IMR-90 (cell line): ENCODE data around the gene PAAF1. TPM values are rescaled to one million over a fixed set of nuclear protein-coding genes. Genes with fewer than 3 reads are reported as not detected.

ENCODE experiments used
- ATAC-seq: fragments of 200-7000 bp; cut with Tn5 transposase; 2 replicates; pipeline ENCODE4 v1.9.1; 2020; ENCODE audit warnings: low read depth, mild to moderate bottlenecking, moderate library complexity
- BruUV-seq: library from RNA; stranded (reverse); fragments of 400-500 nt; replicated peaks from 2 replicates; lab custom pipeline; 2021; lab: Mats Ljungman, UMichigan
- CTCF ChIA-PET: fragments of 300-600 bp; formaldehyde crosslinking; extraction: SDS; loops from one replicate; lab custom pipeline; 2021; ENCODE audit warnings: antibody characterized with exemption; lab: Yijun Ruan, JAX
- POLR2A ChIA-PET: fragments of 300-600 bp; sonication (Branson Sonifier 250); formaldehyde crosslinking; loops from one replicate; lab custom pipeline; 2022; ENCODE audit warnings: antibody characterized with exemption; ENCODE audit not compliant: unreplicated experiment; lab: Charles Lee
- DNase-seq: peaks from one replicate; pipeline ENCODE4 v3.0.0; 2013
- H2AFZ ChIP-seq: replicated peaks from 2 replicates; pipeline ENCODE3; 2013; ENCODE audit warnings: low read length, mild to moderate bottlenecking; ENCODE audit not compliant: poor library complexity
- H2AK5ac ChIP-seq: 2 replicates; pipeline ENCODE4 v1.6.1; 2013; ENCODE audit warnings: low read depth, low read length, inconsistent platforms
- H2AK9ac ChIP-seq: replicated peaks from 2 replicates; pipeline ENCODE3; 2013; ENCODE audit warnings: mild to moderate bottlenecking, low read depth, low read length, moderate library complexity; ENCODE audit not compliant: poor library complexity
- H2BK120ac ChIP-seq: 2 replicates; pipeline ENCODE4 v1.6.1; 2013; ENCODE audit warnings: low read depth, low read length, inconsistent platforms
- H2BK15ac ChIP-seq: 3 replicates; pipeline ENCODE4 v1.6.1; 2013; ENCODE audit warnings: low read depth, low read length, inconsistent platforms
- H2BK20ac ChIP-seq: 2 replicates; pipeline ENCODE4 v1.6.1; 2013; ENCODE audit warnings: low read depth, mild to moderate bottlenecking, inconsistent platforms, low read length, moderate library complexity
- H2BK5ac ChIP-seq: 2 replicates; pipeline ENCODE4 v1.6.1; 2013; ENCODE audit warnings: mild to moderate bottlenecking, low read depth, low read length, inconsistent platforms; ENCODE audit not compliant: poor library complexity, severe bottlenecking
- H3K14ac ChIP-seq: replicated peaks from 2 replicates; pipeline ENCODE4 v1.6.1; 2013; ENCODE audit warnings: low read depth, low read length, inconsistent platforms
- H3K18ac ChIP-seq: 2 replicates; pipeline ENCODE4 v1.6.1; 2013; ENCODE audit warnings: low read depth, low read length, control low read depth
- H3K23ac ChIP-seq: 2 replicates; pipeline ENCODE4 v1.6.1; 2013; ENCODE audit warnings: low read depth, low read length, inconsistent platforms
- H3K27ac ChIP-seq: 2 replicates; pipeline ENCODE4 v1.5.1; 2013; ENCODE audit warnings: mild to moderate bottlenecking, control low read depth, low read length; ENCODE audit not compliant: insufficient read depth
- H3K27me3 ChIP-seq: 2 replicates; pipeline ENCODE4 v1.6.1; 2013; ENCODE audit warnings: low read length; ENCODE audit not compliant: control insufficient read depth, insufficient read depth
- H3K36me3 ChIP-seq: 2 replicates; pipeline ENCODE4 v1.6.1; 2013; ENCODE audit warnings: low read length, mixed read lengths; ENCODE audit not compliant: control insufficient read depth, insufficient read depth
- H3K4ac ChIP-seq: 2 replicates; pipeline ENCODE4 v1.6.1; 2013; ENCODE audit warnings: low read depth, low read length, inconsistent platforms
- H3K4me1 ChIP-seq: 2 replicates; pipeline ENCODE4 v1.6.1; 2013; ENCODE audit warnings: low read length, mixed read lengths; ENCODE audit not compliant: control insufficient read depth, insufficient read depth
- H3K4me2 ChIP-seq: 2 replicates; pipeline ENCODE4 v1.6.1; 2013; ENCODE audit warnings: low read depth, mild to moderate bottlenecking, control low read depth, low read length, moderate library complexity
- H3K4me3 ChIP-seq: 2 replicates; pipeline ENCODE4 v1.5.1; 2013; ENCODE audit warnings: low read depth, mild to moderate bottlenecking, control low read depth, low read length, moderate library complexity; ENCODE audit not compliant: insufficient read depth
- H3K56ac ChIP-seq: 2 replicates; pipeline ENCODE4 v1.6.1; 2013; ENCODE audit warnings: low read length, inconsistent platforms; ENCODE audit not compliant: insufficient read depth; ENCODE audit errors: extremely low read depth
- H3K79me1 ChIP-seq, 2 experiments: 2 replicates each; pipeline ENCODE4 v1.6.1; 2013; ENCODE audit warnings: low read length in 2 of 2, inconsistent platforms in 1 of 2, low read depth in 1 of 2
- H3K9ac ChIP-seq: 2 replicates; pipeline ENCODE4 v1.6.1; 2013; ENCODE audit warnings: low read depth, low read length, control low read depth
- H3K9me1 ChIP-seq: 2 replicates; pipeline ENCODE4 v1.6.1; 2013; ENCODE audit warnings: low read length, inconsistent platforms; ENCODE audit not compliant: insufficient read depth
- H3K9me3 ChIP-seq: 2 replicates; pipeline ENCODE4 v1.6.1; 2013; ENCODE audit warnings: low read length; ENCODE audit not compliant: control insufficient read depth, insufficient read depth
- H4K20me1 ChIP-seq: 2 replicates; pipeline ENCODE4 v1.6.1; 2013; ENCODE audit warnings: low read length, inconsistent platforms; ENCODE audit not compliant: insufficient read depth
- H4K5ac ChIP-seq: 2 replicates; pipeline ENCODE4 v1.6.1; 2013; ENCODE audit warnings: mild to moderate bottlenecking, low read depth, low read length, control low read depth
- H4K8ac ChIP-seq, 2 experiments: 2 replicates each; pipeline ENCODE4 v1.6.1; 2013; ENCODE audit warnings: low read depth in 2 of 2, low read length in 2 of 2, control low read depth in 1 of 2, inconsistent platforms in 1 of 2
- H4K91ac ChIP-seq: 2 replicates; pipeline ENCODE4 v1.6.1; 2013; ENCODE audit warnings: low read depth, low read length, inconsistent platforms; ENCODE audit not compliant: insufficient read depth
- BHLHE40 ChIP-seq: fragments of 150-350 bp; IDR thresholded peaks from 2 replicates; pipeline ENCODE4 v1.6.1; 2016; ENCODE audit warnings: mild to moderate bottlenecking, low read depth, low read length
- CEBPB ChIP-seq: IDR thresholded peaks from 2 replicates; pipeline ENCODE4 v1.6.1; 2012; ENCODE audit warnings: low read depth, low read length, improper control_type of control experiment
- CHD1 ChIP-seq: IDR thresholded peaks from 2 replicates; pipeline ENCODE4 v1.6.1; 2012; ENCODE audit warnings: low read depth, low read length, improper control_type of control experiment
- FOS ChIP-seq: fragments of 150-350 bp; IDR thresholded peaks from 2 replicates; pipeline ENCODE4 v1.6.1; 2016; ENCODE audit warnings: low read depth, low read length
- MAFK ChIP-seq: IDR thresholded peaks from 2 replicates; pipeline ENCODE4 v1.6.1; 2012; ENCODE audit warnings: low read depth, low read length, improper control_type of control experiment
- MAZ ChIP-seq: IDR thresholded peaks from 2 replicates; pipeline ENCODE4 v1.6.1; 2012; ENCODE audit warnings: low read depth, mild to moderate bottlenecking, low read length, improper control_type of control experiment, moderate library complexity, borderline replicate concordance
- MXI1 ChIP-seq: IDR thresholded peaks from 2 replicates; pipeline ENCODE4 v1.6.1; 2012; ENCODE audit warnings: low read depth, mild to moderate bottlenecking, low read length, moderate library complexity, borderline replicate concordance
- NFE2L2 ChIP-seq: fragments of 150-350 bp; IDR thresholded peaks from 2 replicates; pipeline ENCODE4 v1.6.1; 2016; ENCODE audit warnings: low read depth, mild to moderate bottlenecking, low read length
- POLR2A ChIP-seq: IDR thresholded peaks from 2 replicates; pipeline ENCODE4 v1.6.1; 2012; ENCODE audit warnings: mild to moderate bottlenecking, low read depth, low read length
- RAD21 ChIP-seq: IDR thresholded peaks from 2 replicates; pipeline ENCODE4 v1.6.1; 2012; ENCODE audit warnings: low read length, improper control_type of control experiment
- RCOR1 ChIP-seq: IDR thresholded peaks from 2 replicates; pipeline ENCODE4 v1.6.1; 2012; ENCODE audit warnings: mild to moderate bottlenecking, low read length, improper control_type of control experiment; ENCODE audit not compliant: insufficient replicate concordance
- RFX5 ChIP-seq: IDR thresholded peaks from 2 replicates; pipeline ENCODE4 v1.8.0; 2012; ENCODE audit warnings: low read depth, mild to moderate bottlenecking, low read length, moderate library complexity
- SMC3 ChIP-seq: fragments of 150-350 bp; IDR thresholded peaks from 2 replicates; pipeline ENCODE4 v1.6.1; 2016; ENCODE audit warnings: low read depth, mild to moderate bottlenecking, antibody characterized with exemption, low read length, moderate library complexity
- WGBS, 2 experiments: methylation state at CpG; one replicate each; pipeline versions ENCODE4 v1.1.5 to v1.1.7; 2013; ENCODE audit warnings: missing lambda C conversion rate in 2 of 2; ENCODE audit not compliant: insufficient read length in 1 of 2; ENCODE audit errors: extremely low coverage in 2 of 2; 5-methylcytosine and 5-hydroxymethylcytosine counted together
- dilution Hi-C: fragments of 300-500 bp; cut with HindIII; formaldehyde crosslinking; loops from one replicate; pipeline ENCODE4 v1.14.3; 2018; ENCODE audit warnings: low sequenced_read_pairs; ENCODE audit not compliant: unreplicated experiment
- in situ Hi-C: fragments of 300-500 bp; cut with MboI; formaldehyde crosslinking; loops from 3 replicates; pipeline ENCODE4 v1.14.3; 2019; ENCODE audit warnings: low sequenced_read_pairs, inconsistent platforms, mixed read lengths
- intact Hi-C: fragments of 100-400 bp; cut with micrococcal nuclease; formaldehyde crosslinking; loops from 2 replicates; pipeline ENCODE4 v1.10.0; 2022
- polyA plus RNA-seq, 3 experiments: library from polyadenylated mRNA; depleted of rRNA; stranded (reverse); fragments of >200 nt; gene quantifications; 2 replicates each; pipeline ENCODE4 v1.2.3, GENCODE V29; 2012; ENCODE audit warnings: low replicate concordance in 1 of 3
- total RNA-seq: library from RNA; depleted of rRNA; stranded (reverse); fragments of >200 nt; gene quantifications from 2 replicates; pipeline ENCODE4 v1.2.3, GENCODE V29; 2012
- TF ChIP-seq, protein P1 (sequence below): conservative IDR thresholded peaks from 2 replicates; pipeline ENCODE4 v1.5.1; 2012; ENCODE audit warnings: mild to moderate bottlenecking, low read depth, low read length, improper control_type of control experiment
- TF ChIP-seq, protein P2 (sequence below): fragments of 150-350 bp; IDR thresholded peaks from 2 replicates; pipeline ENCODE4 v1.6.1; 2017; ENCODE audit warnings: mild to moderate bottlenecking, antibody characterized with exemption, low read length, low read depth
- TF ChIP-seq, protein P3 (sequence below): fragments of 150-350 bp; IDR thresholded peaks from 2 replicates; pipeline ENCODE4 v1.6.1; 2016; ENCODE audit warnings: low read depth, mild to moderate bottlenecking, low read length, moderate library complexity, borderline replicate concordance

The PAAF1 gene
- total and polyA plus RNA-seq, 2 of the 4 experiments (the other 2 are of a cell fraction): 15.1 to 16.4 TPM

DNA sequence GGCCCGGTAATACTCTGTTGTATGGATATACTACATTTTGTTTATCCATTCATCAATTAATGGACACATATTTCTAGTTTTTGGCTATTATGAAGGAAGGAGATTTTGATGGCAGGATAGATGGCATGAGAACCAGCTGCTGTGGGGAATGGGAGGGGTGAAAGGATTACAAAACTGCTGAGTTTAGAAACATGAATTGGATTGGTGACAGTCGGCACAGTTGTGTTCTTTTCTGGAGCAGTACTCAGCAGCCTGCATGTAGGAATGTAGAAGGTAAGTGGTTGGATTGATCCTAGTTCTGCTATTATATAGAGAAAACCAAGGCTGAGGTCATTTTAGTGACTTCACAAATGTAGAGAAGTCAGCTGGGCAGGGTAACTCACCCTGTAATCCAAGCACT, 7.1 kb downstream of the PAAF1 start:
- ChIA-PET CTCF (no interaction called here), POLR2A (no interaction called here)
- no peak for TF ChIP-seq CHD1
- TF ChIP-seq NFE2L2: no peak
- TF ChIP-seq, protein P1, sequence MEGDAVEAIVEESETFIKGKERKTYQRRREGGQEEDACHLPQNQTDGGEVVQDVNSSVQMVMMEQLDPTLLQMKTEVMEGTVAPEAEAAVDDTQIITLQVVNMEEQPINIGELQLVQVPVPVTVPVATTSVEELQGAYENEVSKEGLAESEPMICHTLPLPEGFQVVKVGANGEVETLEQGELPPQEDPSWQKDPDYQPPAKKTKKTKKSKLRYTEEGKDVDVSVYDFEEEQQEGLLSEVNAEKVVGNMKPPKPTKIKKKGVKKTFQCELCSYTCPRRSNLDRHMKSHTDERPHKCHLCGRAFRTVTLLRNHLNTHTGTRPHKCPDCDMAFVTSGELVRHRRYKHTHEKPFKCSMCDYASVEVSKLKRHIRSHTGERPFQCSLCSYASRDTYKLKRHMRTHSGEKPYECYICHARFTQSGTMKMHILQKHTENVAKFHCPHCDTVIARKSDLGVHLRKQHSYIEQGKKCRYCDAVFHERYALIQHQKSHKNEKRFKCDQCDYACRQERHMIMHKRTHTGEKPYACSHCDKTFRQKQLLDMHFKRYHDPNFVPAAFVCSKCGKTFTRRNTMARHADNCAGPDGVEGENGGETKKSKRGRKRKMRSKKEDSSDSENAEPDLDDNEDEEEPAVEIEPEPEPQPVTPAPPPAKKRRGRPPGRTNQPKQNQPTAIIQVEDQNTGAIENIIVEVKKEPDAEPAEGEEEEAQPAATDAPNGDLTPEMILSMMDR: no peak
- TF ChIP-seq BHLHE40: no peak
- no peak for TF ChIP-seq MXI1
- TF ChIP-seq RFX5: no peak
- no peak for TF ChIP-seq FOS
- TF ChIP-seq RCOR1: no peak
- no peak for TF ChIP-seq SMC3
- TF ChIP-seq RAD21: no peak
- TF ChIP-seq, protein P2, sequence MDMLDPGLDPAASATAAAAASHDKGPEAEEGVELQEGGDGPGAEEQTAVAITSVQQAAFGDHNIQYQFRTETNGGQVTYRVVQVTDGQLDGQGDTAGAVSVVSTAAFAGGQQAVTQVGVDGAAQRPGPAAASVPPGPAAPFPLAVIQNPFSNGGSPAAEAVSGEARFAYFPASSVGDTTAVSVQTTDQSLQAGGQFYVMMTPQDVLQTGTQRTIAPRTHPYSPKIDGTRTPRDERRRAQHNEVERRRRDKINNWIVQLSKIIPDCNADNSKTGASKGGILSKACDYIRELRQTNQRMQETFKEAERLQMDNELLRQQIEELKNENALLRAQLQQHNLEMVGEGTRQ: no peak
- no peak for TF ChIP-seq MAFK
- TF ChIP-seq MAZ: no peak
- TF ChIP-seq CEBPB: no peak
- TF ChIP-seq POLR2A: no peak
- TF ChIP-seq, protein P3, sequence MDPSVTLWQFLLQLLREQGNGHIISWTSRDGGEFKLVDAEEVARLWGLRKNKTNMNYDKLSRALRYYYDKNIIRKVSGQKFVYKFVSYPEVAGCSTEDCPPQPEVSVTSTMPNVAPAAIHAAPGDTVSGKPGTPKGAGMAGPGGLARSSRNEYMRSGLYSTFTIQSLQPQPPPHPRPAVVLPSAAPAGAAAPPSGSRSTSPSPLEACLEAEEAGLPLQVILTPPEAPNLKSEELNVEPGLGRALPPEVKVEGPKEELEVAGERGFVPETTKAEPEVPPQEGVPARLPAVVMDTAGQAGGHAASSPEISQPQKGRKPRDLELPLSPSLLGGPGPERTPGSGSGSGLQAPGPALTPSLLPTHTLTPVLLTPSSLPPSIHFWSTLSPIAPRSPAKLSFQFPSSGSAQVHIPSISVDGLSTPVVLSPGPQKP: no peak
- intact Hi-C loops: no loop called here
- H3K36me3 ChIP-seq: peaks cover 4% of the 10 kb centered on the region
- H3K79me1 ChIP-seq: peaks cover 2 to 10% of the 10 kb centered on the region in 2 experiments; a peak in 2 of 4 replicates
- H4K91ac ChIP-seq: no peak overlapping the region
- H2AK9ac ChIP-seq: no peak overlapping the region
- dilution Hi-C loops: no loop called here
- in situ Hi-C loops: no loop called here
- no peaks in the 10 kb centered on the region for H3K27me3 ChIP-seq
- no peaks in the 10 kb centered on the region for H3K9me3 ChIP-seq
- no peak overlapping the region for H3K23ac ChIP-seq
- H3K14ac ChIP-seq: no peak overlapping the region
- no peak overlapping the region for H4K8ac ChIP-seq
- WGBS, 2 experiments: no CpG with 5 or more reads among the region's 2 CpGs
- H2AK5ac ChIP-seq: no peak overlapping the region
- H3K4me3 ChIP-seq: no peak overlapping the region
- H2BK5ac ChIP-seq: no peak overlapping the region
- no peaks in the 10 kb centered on the region for H4K20me1 ChIP-seq
- no peak overlapping the region for H3K4ac ChIP-seq
- H2BK120ac ChIP-seq: no peak overlapping the region
- no peak overlapping the region for H3K18ac ChIP-seq
- H2BK20ac ChIP-seq: no peak overlapping the region
- ATAC-seq (no peak), DNase-seq (no peak)
- no peak overlapping the region for H2BK15ac ChIP-seq
- no peak overlapping the region for H3K4me2 ChIP-seq
- no TSS peak for BruUV-seq
- H3K9ac ChIP-seq: no peak overlapping the region
- H2AFZ ChIP-seq: no peak overlapping the region
- peaks cover under 1% of the 10 kb centered on the region; the same call in 1 of the 2 replicates for H3K4me1 ChIP-seq
- H3K56ac ChIP-seq: no peak overlapping the region
- no peak overlapping the region for H4K5ac ChIP-seq
- no peak overlapping the region for H3K27ac ChIP-seq
- H3K9me1 ChIP-seq: peaks cover 3% of the 10 kb centered on the region; the same call in 1 of the 2 replicates
